Stimulated activated CD4-positive, alpha-beta T cell treated with anti-CD3 and anti-CD28 coated beads, TNF-alpha, amount 100 ng/mL, for 1 hour (primary cell): ENCODE measurements around the gene LIG1.
"Not testable (repeated sequence)": the region's sequence is repeated elsewhere in the genome, so short reads cannot be mapped to it uniquely, and the experiment has no call there.

Experiments
- DNase-seq, 3 donors: peaks; one replicate each; pipeline ENCODE4 v3.0.0-alpha.2; 2020; ENCODE audit warnings: low read depth in 3 of 3, low spot score in 1 of 3

Gene LIG1

DNA sequence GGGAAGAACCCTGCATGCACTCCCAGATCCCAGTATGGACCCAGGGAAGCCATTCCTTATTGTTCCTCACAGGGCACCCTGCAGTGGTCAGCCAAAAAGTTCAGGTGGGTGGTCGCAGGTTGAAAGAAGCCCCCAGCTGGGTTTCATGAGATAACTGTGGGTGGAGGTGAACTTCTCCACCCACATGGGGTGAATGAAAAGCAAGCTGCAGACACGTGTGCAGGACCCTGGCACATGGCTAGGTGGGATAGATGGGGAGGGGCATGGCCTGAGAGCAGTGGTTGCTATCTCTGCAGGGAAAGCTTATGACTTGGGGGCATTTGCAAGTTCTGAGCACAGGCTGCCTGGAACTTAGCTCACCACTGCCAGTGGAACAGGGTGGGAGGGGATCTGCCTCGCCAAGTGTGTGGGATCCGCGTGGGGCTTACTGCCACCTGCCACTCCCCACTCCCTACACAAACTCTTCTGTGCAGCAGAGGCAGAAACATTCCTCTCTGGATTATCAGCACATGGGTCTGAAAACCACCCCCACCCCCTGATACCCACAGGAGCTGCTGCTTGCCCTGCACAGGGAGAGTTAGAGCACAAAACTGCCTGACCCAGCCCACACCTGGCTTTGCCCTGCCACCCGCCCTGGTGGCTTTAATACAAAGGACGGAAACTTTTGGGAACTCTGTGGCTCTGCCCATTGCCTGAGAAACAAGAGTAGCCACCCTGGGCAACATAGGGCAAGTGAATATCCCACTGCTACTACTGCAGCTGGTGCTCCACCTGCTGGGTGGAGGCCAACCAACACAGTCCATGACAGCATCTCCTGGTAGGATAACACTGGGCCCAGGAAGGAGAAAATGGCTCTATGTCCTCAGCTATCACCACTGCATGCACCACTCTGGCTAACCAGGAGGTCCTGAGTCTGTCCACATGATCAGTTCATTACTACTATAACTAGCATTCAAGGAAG lies 84.0 kb downstream of the LIG1 start:
- DNase-seq, result no peak

DNA sequence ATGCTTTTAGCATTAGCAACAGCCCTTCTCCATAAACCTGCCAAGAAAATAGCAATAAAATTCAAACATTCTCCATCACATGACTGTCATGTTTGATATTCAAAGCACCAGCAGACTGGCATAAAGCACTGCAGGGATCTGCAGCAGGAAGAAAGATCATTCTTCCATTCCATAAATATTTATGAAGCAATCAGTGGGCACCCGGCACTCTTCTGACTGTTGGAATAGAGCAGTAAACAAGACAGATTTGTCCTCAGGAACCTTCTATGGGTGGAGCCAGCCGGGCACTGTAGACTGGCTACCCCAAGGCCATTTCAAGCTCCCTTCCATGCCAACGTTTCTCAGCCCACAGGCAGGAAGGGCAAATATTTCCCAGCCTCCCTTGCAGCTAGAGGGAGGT lies 85.1 kb downstream of the LIG1 start:
- no peak for DNase-seq

DNA sequence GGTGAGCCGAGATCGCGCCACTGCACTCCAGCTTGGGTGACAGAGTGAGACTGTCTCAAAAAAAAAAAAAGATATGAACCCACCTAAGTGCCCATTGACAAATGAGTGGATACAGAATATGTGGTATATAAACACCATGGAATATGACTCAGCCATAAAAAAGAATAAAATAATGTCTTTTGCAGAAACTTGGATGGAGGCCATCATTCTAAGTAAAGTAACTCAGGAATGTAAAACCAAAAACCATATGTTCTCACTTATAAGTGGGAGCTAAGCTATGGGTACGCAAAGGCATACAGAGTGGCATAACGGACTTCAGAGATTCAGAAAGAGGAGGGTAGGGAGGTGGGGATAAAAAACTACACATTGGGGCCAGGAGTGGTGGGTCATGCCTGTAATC lies 89.0 kb downstream of the LIG1 start:
- no peak for DNase-seq

DNA sequence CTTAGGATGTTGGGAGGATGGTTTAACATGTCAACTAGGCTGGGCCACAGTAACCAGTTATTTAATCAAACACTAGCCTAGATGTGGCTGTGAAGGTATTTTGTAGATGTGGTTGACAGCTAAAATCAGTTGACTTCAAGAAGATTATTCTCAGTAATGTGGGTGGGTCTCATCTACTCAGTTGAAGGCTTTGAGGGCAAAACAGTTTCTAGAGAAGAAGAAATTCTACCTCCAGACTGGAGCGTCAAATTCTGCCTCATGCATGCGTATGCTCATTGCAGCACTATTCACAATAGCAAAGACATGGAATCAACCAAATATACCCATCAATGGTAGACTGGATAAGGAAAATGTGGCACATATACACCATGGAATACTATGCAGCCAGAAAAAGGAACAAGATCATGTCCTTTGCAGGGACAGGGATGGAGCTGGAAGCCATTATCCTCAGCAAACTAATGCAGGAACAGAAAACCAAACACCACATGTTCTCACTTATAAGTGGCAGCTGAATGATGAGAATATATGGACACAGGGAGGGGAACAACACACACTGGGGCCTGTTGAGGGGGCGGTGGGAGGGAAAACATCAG lies 99.9 kb downstream of the LIG1 start:
- DNase-seq, result not testable (repeated sequence)

DNA sequence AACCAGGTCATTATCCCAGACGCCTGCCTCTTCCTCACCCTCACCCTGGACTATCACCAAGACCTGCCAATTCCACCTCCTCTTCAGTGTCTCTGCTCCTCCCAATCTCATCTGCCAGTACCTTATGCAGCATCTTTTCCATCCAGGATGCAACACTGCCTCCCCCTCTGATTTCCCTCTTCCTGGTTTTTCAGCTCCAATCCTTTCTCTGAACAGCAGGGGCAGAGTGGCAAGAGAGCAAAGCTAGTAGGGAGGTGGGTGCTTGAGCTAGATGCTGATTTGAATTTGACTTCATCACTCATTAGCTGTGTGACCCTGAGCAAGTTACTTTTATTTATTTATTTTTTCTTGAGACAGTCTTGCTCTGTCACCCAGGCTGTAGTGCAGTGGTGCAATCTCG lies 100.7 kb downstream of the LIG1 start:
- no peak for DNase-seq
